Measurements from ENCODE around the gene ADRB1. TPM values are rescaled to one million over a fixed set of nuclear protein-coding genes. Genes with fewer than 3 reads are reported as not detected.

Gene ADRB1
- total RNA-seq, 1 experiment from 2014 or later = 85.2 TPM

DNA sequence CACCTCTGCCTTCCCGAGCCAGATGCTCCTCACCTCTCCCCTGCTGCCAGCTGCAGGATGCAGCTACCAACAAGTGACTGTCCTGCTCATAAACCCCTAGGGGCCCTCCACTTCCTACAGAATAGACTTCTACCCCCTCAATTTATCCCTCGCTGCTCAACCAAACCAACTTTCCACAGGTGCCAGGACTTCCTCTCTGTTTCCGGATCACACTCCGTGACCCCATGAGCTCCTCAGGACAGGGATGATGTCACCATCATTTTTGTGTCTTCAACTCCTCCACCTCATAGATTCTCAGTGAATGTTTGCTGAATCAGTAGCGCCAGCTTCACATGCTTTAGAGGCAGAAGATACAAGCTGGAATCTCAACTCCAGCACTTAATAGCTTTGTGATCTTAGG is 25.8 kb upstream of the ADRB1 start:
- Histone ChIP-seq H3K4me1 (ENCODE audit: insufficient read depth, low read length, poor library complexity, severe bottlenecking) (peaks cover 7% of the 10 kb centered on the region), H3K27me3 (replicated peaks; ENCODE audit: insufficient read depth, low read depth, low read length, poor library complexity) (no peaks in the 10 kb centered on the region), H3K36me3 (ENCODE audit: insufficient read depth, low read length, poor library complexity, severe bottlenecking) (no peaks in the 10 kb centered on the region), H3K9me3 (ENCODE audit: low read depth, low read length, poor library complexity, severe bottlenecking) (peaks cover 8% of the 10 kb centered on the region), H3K4me3 (ENCODE audit: low read depth, low read length, poor library complexity, severe bottlenecking) (no peak overlapping the region), H3K27ac (ENCODE audit: low read depth, low read length, poor library complexity, severe bottlenecking) (no peak overlapping the region)
- no peak for DNase-seq (ENCODE audit: low spot score)
- CTCF ChIA-PET = no interaction called here
- TF ChIP-seq, protein P1, sequence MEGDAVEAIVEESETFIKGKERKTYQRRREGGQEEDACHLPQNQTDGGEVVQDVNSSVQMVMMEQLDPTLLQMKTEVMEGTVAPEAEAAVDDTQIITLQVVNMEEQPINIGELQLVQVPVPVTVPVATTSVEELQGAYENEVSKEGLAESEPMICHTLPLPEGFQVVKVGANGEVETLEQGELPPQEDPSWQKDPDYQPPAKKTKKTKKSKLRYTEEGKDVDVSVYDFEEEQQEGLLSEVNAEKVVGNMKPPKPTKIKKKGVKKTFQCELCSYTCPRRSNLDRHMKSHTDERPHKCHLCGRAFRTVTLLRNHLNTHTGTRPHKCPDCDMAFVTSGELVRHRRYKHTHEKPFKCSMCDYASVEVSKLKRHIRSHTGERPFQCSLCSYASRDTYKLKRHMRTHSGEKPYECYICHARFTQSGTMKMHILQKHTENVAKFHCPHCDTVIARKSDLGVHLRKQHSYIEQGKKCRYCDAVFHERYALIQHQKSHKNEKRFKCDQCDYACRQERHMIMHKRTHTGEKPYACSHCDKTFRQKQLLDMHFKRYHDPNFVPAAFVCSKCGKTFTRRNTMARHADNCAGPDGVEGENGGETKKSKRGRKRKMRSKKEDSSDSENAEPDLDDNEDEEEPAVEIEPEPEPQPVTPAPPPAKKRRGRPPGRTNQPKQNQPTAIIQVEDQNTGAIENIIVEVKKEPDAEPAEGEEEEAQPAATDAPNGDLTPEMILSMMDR (conservative IDR thresholded peaks at IDR 0.05; ENCODE audit: low read depth, low read length) = no peak
- TF ChIP-seq EZH2 (IDR thresholded peaks at IDR 0.05; ENCODE audit: borderline replicate concordance, low read depth, low read length, poor library complexity, severe bottlenecking) = no peak
- POLR2A ChIA-PET (ENCODE audit: low non-redundant PET) = interaction anchor here (0.7 kb wide), 1 partner anchor 13 kb away, joined by 5 read pairs; no protein-coding TSS in a partner anchor
- intact Hi-C loops (cut with micrococcal nuclease; ENCODE audit: unreplicated experiment) = no loop called here
- BruUV-seq (replicated peaks) = no TSS peak

DNA sequence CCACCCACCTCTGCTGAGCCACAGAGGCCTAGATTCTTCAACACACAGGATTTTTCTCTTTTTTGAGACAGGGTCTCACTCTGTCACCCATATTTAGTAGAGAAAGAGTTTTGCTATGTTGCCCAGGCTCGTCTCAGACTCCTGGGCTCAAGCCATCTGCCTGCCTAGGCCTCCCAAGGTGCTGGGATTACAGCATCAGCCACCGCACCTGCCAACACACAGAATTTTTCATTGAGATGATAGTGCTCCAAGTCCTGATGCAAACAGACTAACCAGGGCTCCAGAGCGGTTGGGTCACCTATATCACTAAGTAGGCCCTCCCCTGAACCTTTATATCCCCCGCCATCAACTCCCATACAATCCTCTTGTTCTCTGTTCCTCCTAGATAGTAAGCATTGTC is 24.4 kb upstream of the ADRB1 start:
- DNase-seq (ENCODE audit: low spot score) = no peak
- CTCF ChIA-PET = no interaction called here
- no TSS peak for BruUV-seq (replicated peaks)

DNA sequence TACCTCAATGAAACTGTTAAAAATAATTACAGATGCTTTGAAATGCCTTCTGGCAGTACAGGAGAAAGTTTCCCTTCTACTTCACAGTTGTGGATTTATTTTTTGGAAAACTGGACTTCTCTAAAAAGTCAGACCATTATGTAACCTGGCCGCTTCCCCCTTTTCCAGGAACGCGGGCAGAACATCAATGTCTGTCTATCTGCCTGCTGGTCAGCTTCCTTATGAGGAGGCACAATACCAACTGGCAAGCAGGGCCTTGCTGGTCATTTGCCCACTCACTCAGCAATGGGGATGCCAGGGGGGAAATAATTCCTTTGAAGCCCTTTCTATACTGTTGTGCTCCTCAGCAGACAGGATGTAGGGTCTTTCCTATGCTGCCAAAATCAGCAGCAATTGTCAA is 22.5 kb upstream of the ADRB1 start:
- DNase-seq (ENCODE audit: low spot score) = no peak
- no peak for TF ChIP-seq EZH2 (IDR thresholded peaks at IDR 0.05; ENCODE audit: borderline replicate concordance, low read depth, low read length, poor library complexity, severe bottlenecking)
- TF ChIP-seq, protein P1 (conservative IDR thresholded peaks at IDR 0.05; ENCODE audit: low read depth, low read length) = no peak
- intact Hi-C loops (cut with micrococcal nuclease; ENCODE audit: unreplicated experiment) = no loop called here
- Histone ChIP-seq H3K36me3 (ENCODE audit: insufficient read depth, low read length, poor library complexity, severe bottlenecking) (no peaks in the 10 kb centered on the region), H3K27me3 (replicated peaks; ENCODE audit: insufficient read depth, low read depth, low read length, poor library complexity) (no peaks in the 10 kb centered on the region), H3K4me1 (ENCODE audit: insufficient read depth, low read length, poor library complexity, severe bottlenecking) (peaks cover 35% of the 10 kb centered on the region), H3K27ac (ENCODE audit: low read depth, low read length, poor library complexity, severe bottlenecking) (no peak overlapping the region), H3K4me3 (ENCODE audit: low read depth, low read length, poor library complexity, severe bottlenecking) (no peak overlapping the region), H3K9me3 (ENCODE audit: low read depth, low read length, poor library complexity, severe bottlenecking) (no peaks in the 10 kb centered on the region)
- CTCF ChIA-PET = no interaction called here
- POLR2A ChIA-PET (ENCODE audit: low non-redundant PET) = no interaction called here
- BruUV-seq (replicated peaks) = no TSS peak

More for the DNA sequence above, 24.4 kb upstream of the ADRB1 start:
- peaks cover 8% of the 10 kb centered on the region for H3K9me3 ChIP-seq (ENCODE audit: low read depth, low read length, poor library complexity, severe bottlenecking)
- H3K36me3 ChIP-seq (ENCODE audit: insufficient read depth, low read length, poor library complexity, severe bottlenecking) = no peaks in the 10 kb centered on the region
- peaks cover 16% of the 10 kb centered on the region for H3K4me1 ChIP-seq (ENCODE audit: insufficient read depth, low read length, poor library complexity, severe bottlenecking)
- TF ChIP-seq, protein P1 (conservative IDR thresholded peaks at IDR 0.05; ENCODE audit: low read depth, low read length) = no peak
- no peak for TF ChIP-seq EZH2 (IDR thresholded peaks at IDR 0.05; ENCODE audit: borderline replicate concordance, low read depth, low read length, poor library complexity, severe bottlenecking)
- no peaks in the 10 kb centered on the region for H3K27me3 ChIP-seq (replicated peaks; ENCODE audit: insufficient read depth, low read depth, low read length, poor library complexity)
- no peak overlapping the region for H3K4me3 ChIP-seq (ENCODE audit: low read depth, low read length, poor library complexity, severe bottlenecking)
- POLR2A ChIA-PET (ENCODE audit: low non-redundant PET) = interaction anchor here (0.5 kb wide), 1 partner anchor 31 kb away, joined by 3 read pairs; no protein-coding TSS in a partner anchor
- no peak overlapping the region for H3K27ac ChIP-seq (ENCODE audit: low read depth, low read length, poor library complexity, severe bottlenecking)
- intact Hi-C loops (cut with micrococcal nuclease; ENCODE audit: unreplicated experiment) = no loop called here

Data from A673 (cell line).